ENCODE results near the gene OSBP2. TPM values are rescaled to one million over a fixed set of nuclear protein-coding genes. Genes with fewer than 3 reads are reported as not detected.

The OSBP2 gene
- total RNA-seq, 4 donors from 2014 or later = 0.35 to 3.5 (median 1.8) TPM

GRCh38 chr22:30906411-30906810 is 211.7 kb downstream of the OSBP2 start:
- WGBS, 2 donors (ENCODE audit: low coverage in 1 of 2) = 95 to 97% methylated on average over 4 to 9 of the region's 9 CpGs

GRCh38 chr22:30906946-30907345 is 212.3 kb downstream of the OSBP2 start:
- 100% methylated on average over 1 of the region's 1 CpG; no CpG with 5 or more reads in 1 of the 2 donors for WGBS, 2 donors (ENCODE audit: low coverage in 1 of 2)
- Histone ChIP-seq H3K27me3 (no peaks in the 10 kb centered on the region), H3K9me3 (no peaks in the 10 kb centered on the region), H3K36me3 (peaks cover 0 to 46% of the 10 kb centered on the region in 2 donors), H3K27ac (no peak overlapping the region), H3K4me3 (no peak overlapping the region), H3K4me1 (no peaks in the 10 kb centered on the region)
- TF ChIP-seq POLR2A (IDR thresholded peaks at IDR 0.05) (no peak), EP300 (IDR thresholded peaks at IDR 0.05) (no peak), CTCF (IDR thresholded peaks at IDR 0.05) (no peak), POLR2AphosphoS5 (IDR thresholded peaks at IDR 0.05) (no peak)
- no peak for ATAC-seq

More at GRCh38 chr22:30906411-30906810, 211.7 kb downstream of the OSBP2 start:
- Histone ChIP-seq H3K4me1 (no peaks in the 10 kb centered on the region), H3K36me3 (peaks cover 0 to 46% of the 10 kb centered on the region in 2 donors), H3K27ac (no peak overlapping the region), H3K4me3 (no peak overlapping the region), H3K27me3 (no peaks in the 10 kb centered on the region), H3K9me3 (no peaks in the 10 kb centered on the region)
- TF ChIP-seq CTCF (IDR thresholded peaks at IDR 0.05) (no peak), POLR2A (IDR thresholded peaks at IDR 0.05) (no peak), EP300 (IDR thresholded peaks at IDR 0.05) (no peak), POLR2AphosphoS5 (IDR thresholded peaks at IDR 0.05) (no peak)
- ATAC-seq = no peak

GRCh38 chr22:30908051-30908461 is 213.4 kb downstream of the OSBP2 start:
- Histone ChIP-seq H3K9me3 (no peaks in the 10 kb centered on the region), H3K4me1 (no peaks in the 10 kb centered on the region), H3K36me3 (peaks cover 0 to 38% of the 10 kb centered on the region in 2 donors), H3K27me3 (no peaks in the 10 kb centered on the region), H3K4me3 (no peak overlapping the region), H3K27ac (no peak overlapping the region)
- TF ChIP-seq CTCF (IDR thresholded peaks at IDR 0.05) (no peak), EP300 (IDR thresholded peaks at IDR 0.05) (no peak), POLR2AphosphoS5 (IDR thresholded peaks at IDR 0.05) (no peak), POLR2A (IDR thresholded peaks at IDR 0.05) (no peak)
- no CpG with 5 or more reads among the region's 6 CpGs for WGBS, 2 donors (ENCODE audit: low coverage in 1 of 2)
- ATAC-seq = no peak

- no peaks in the 10 kb centered on the region for H3K9me3 ChIP-seq
- no peak overlapping the region for H3K4me3 ChIP-seq
- WGBS, 2 donors (ENCODE audit: low coverage in 1 of 2) = 93 to 100% methylated on average over 1 to 3 of the region's 5 CpGs
- no peak overlapping the region for H3K27ac ChIP-seq
- TF ChIP-seq POLR2A (IDR thresholded peaks at IDR 0.05) (no peak), CTCF (IDR thresholded peaks at IDR 0.05) (no peak), EP300 (IDR thresholded peaks at IDR 0.05) (no peak), POLR2AphosphoS5 (IDR thresholded peaks at IDR 0.05) (no peak)
- peaks cover 0 to 25% of the 10 kb centered on the region in 2 donors for H3K36me3 ChIP-seq
- no peak for ATAC-seq
- no peaks in the 10 kb centered on the region for H3K4me1 ChIP-seq
- H3K27me3 ChIP-seq = no peaks in the 10 kb centered on the region
These were observed 214.6 kb downstream of the OSBP2 start for GRCh38 chr22:30909306-30909705.

GRCh38 chr22:30910358-30910757 is 215.7 kb downstream of the OSBP2 start:
- H3K36me3 ChIP-seq = peaks cover 0 to 25% of the 10 kb centered on the region in 2 donors
- H3K4me3 ChIP-seq = no peak overlapping the region
- no peaks in the 10 kb centered on the region for H3K4me1 ChIP-seq
- H3K27ac ChIP-seq = no peak overlapping the region
- no peak for ATAC-seq
- no peak for TF ChIP-seq POLR2AphosphoS5 (IDR thresholded peaks at IDR 0.05)
- TF ChIP-seq EP300 (IDR thresholded peaks at IDR 0.05) = no peak
- no peak for TF ChIP-seq CTCF (IDR thresholded peaks at IDR 0.05)
- TF ChIP-seq POLR2A (IDR thresholded peaks at IDR 0.05) = no peak
- H3K27me3 ChIP-seq = no peaks in the 10 kb centered on the region
- WGBS, 2 donors (ENCODE audit: low coverage in 1 of 2) = 78 to 80% methylated on average over 2 of the region's 2 CpGs
- H3K9me3 ChIP-seq = peaks cover 0 to 9% (median 0%) of the 10 kb centered on the region in 3 donors
